CD14-positive monocyte (primary cell): ENCODE data around the gene ST3GAL4. TPM values are rescaled to one million over a fixed set of nuclear protein-coding genes. Genes with fewer than 3 reads are reported as not detected.
A peak's percentile ranks its signal among the peaks of the same experiment; 100 is the strongest.

Experiments used
- DNase-seq, 3 donors: peaks; one replicate each; pipeline ENCODE4 v3.0.0-alpha.2; 2011 to 2022
- H2AFZ ChIP-seq: 2 replicates; pipeline ENCODE4 v1.6.0; 2012; ENCODE audit warnings: mild to moderate bottlenecking, low read depth, low read length, inconsistent platforms; ENCODE audit not compliant: insufficient read depth, poor library complexity, severe bottlenecking
- H3K27ac ChIP-seq, 2 donors: 1 replicate in 1 of 2; 2 replicates in 1 of 2; pipeline ENCODE4 v1.5.1; 2012 to 2013; ENCODE audit warnings: low read length in 2 of 2, control low read depth in 1 of 2, inconsistent platforms in 1 of 2, low read depth in 1 of 2, mild to moderate bottlenecking in 1 of 2
- H3K27me3 ChIP-seq, 2 donors: one replicate each; pipeline versions ENCODE4 v1.6.0 to v1.6.1; 2011 to 2013; ENCODE audit warnings: low read length in 2 of 2; ENCODE audit not compliant: control insufficient read depth in 2 of 2, insufficient read depth in 2 of 2
- H3K36me3 ChIP-seq, 2 donors: replicated peaks in 1 of 2; 1 replicate in 1 of 2; 2 replicates in 1 of 2; pipeline versions ENCODE4 v1.5.1 to v1.6.1; 2012 to 2013; ENCODE audit warnings: low read length in 2 of 2, control low read depth in 1 of 2, inconsistent platforms in 1 of 2, mild to moderate bottlenecking in 1 of 2; ENCODE audit not compliant: insufficient read depth in 2 of 2, control insufficient read depth in 1 of 2
- H3K4me1 ChIP-seq, 2 donors: 1 replicate in 1 of 2; 2 replicates in 1 of 2; pipeline versions ENCODE4 v1.5.1 to v1.6.1; 2012 to 2013; ENCODE audit warnings: low read length in 2 of 2, control low read depth in 1 of 2, inconsistent platforms in 1 of 2, mild to moderate bottlenecking in 1 of 2, moderate library complexity in 1 of 2; ENCODE audit not compliant: insufficient read depth in 2 of 2, control insufficient read depth in 1 of 2
- H3K4me2 ChIP-seq: replicated peaks from 2 replicates; pipeline ENCODE3; 2012; ENCODE audit warnings: low read length, moderate library complexity, mild to moderate bottlenecking; ENCODE audit not compliant: poor library complexity, severe bottlenecking; ENCODE audit errors: extremely low read depth
- H3K4me3 ChIP-seq, 3 experiments: fragments of 200-600 bp in 1 of 3; sonication (generic) in 1 of 3; replicated peaks in 1 of 3; 1 replicate in 2 of 3; 2 replicates in 1 of 3; pipeline ENCODE4 v1.5.1; 2011 to 2013; ENCODE audit warnings: low read length in 3 of 3, mild to moderate bottlenecking in 3 of 3, control low read depth in 2 of 3, low read depth in 2 of 3, inconsistent platforms in 1 of 3, moderate library complexity in 1 of 3
- H3K79me2 ChIP-seq: 2 replicates; pipeline ENCODE4 v1.6.0; 2012; ENCODE audit warnings: mild to moderate bottlenecking, control low read depth, inconsistent platforms, low read length, moderate library complexity; ENCODE audit not compliant: insufficient read depth
- H3K9ac ChIP-seq: 2 replicates; pipeline ENCODE4 v1.6.0; 2017; ENCODE audit warnings: low read length, mild to moderate bottlenecking; ENCODE audit not compliant: insufficient read depth, poor library complexity, severe bottlenecking
- H3K9me3 ChIP-seq, 2 donors: replicated peaks in 1 of 2; 1 replicate in 1 of 2; 2 replicates in 1 of 2; pipeline versions ENCODE4 v1.5.1 to v1.6.1; 2012 to 2013; ENCODE audit warnings: low read length in 2 of 2, control low read depth in 1 of 2; ENCODE audit not compliant: control insufficient read depth in 1 of 2, insufficient read depth in 1 of 2
- H4K20me1 ChIP-seq: 2 replicates; pipeline ENCODE4 v1.6.0; 2012; ENCODE audit warnings: mild to moderate bottlenecking, low read length, control low read depth, moderate library complexity; ENCODE audit not compliant: insufficient read depth
- H3K27ac Mint-ChIP-seq, 7 donors: one replicate each; pipeline ENCODE4 v1.8.0; 2020; ENCODE audit warnings: mild to moderate bottlenecking in 7 of 7, mixed read lengths in 7 of 7, moderate library complexity in 6 of 7, inconsistent platforms in 2 of 7
- H3K27me3 Mint-ChIP-seq, 3 donors: one replicate each; pipeline ENCODE4 v1.8.0; 2021 to 2022; ENCODE audit warnings: low read depth in 3 of 3, mild to moderate bottlenecking in 3 of 3, mixed read lengths in 3 of 3, moderate library complexity in 3 of 3, inconsistent platforms in 1 of 3
- H3K36me3 Mint-ChIP-seq, 2 donors: one replicate each; pipeline ENCODE4 v1.8.0; 2020; ENCODE audit warnings: mixed read lengths in 2 of 2, inconsistent platforms in 1 of 2, mild to moderate bottlenecking in 1 of 2
- H3K4me1 Mint-ChIP-seq: one replicate; pipeline ENCODE4 v1.8.0; 2020; ENCODE audit warnings: mild to moderate bottlenecking, mixed read lengths
- H3K4me3 Mint-ChIP-seq, 2 donors: one replicate each; pipeline ENCODE4 v1.8.0; 2020; ENCODE audit warnings: mild to moderate bottlenecking in 2 of 2, mixed read lengths in 2 of 2, moderate library complexity in 1 of 2
- H3K9me3 Mint-ChIP-seq, 7 donors: one replicate each; pipeline ENCODE4 v1.8.0; 2020 to 2022; ENCODE audit warnings: mixed read lengths in 7 of 7, mild to moderate bottlenecking in 6 of 7, moderate library complexity in 6 of 7, inconsistent platforms in 2 of 7
- WGBS: methylation state at CpG from one replicate; pipeline ENCODE4 v1.1.5; 2013; ENCODE audit warnings: missing lambda C conversion rate; ENCODE audit not compliant: insufficient coverage; 5-methylcytosine and 5-hydroxymethylcytosine counted together
- intact Hi-C, 2 donors: fragments of 100-400 bp; cut with micrococcal nuclease; formaldehyde crosslinking; loops; one replicate each; pipeline versions ENCODE4 v1.15.0 to v1.15.1; 2023
- polyA plus RNA-seq, 3 donors: library from polyadenylated mRNA; depleted of rRNA in 1 of 3; unstranded in 2 of 3; stranded (reverse) in 1 of 3; fragments of 300-500 nt in 2 of 3; fragments of >200 nt in 1 of 3; fragmentation: Illumina TruSeq in 2 of 3; gene quantifications; 1 replicate in 2 of 3; 2 replicates in 1 of 3; pipeline ENCODE4 v1.2.3, GENCODE V29; 2012 to 2021
- TF ChIP-seq, protein P1 (sequence below): fragments of 200-600 bp; IDR thresholded peaks from one replicate; pipeline ENCODE4 v1.8.0; 2022; ENCODE audit warnings: antibody characterized with exemption, mild to moderate bottlenecking

Gene ST3GAL4
- polyA plus RNA-seq, 3 donors: 7.8 to 14.3 (median 10.1) TPM

- Mint-ChIP-seq H3K36me3 (no peaks in the 10 kb centered on the region), H3K4me3 (no peak overlapping the region), H3K27me3 (no peaks in the 10 kb centered on the region), H3K9me3 (no peaks in the 10 kb centered on the region), H3K4me1 (peaks cover 5% of the 10 kb centered on the region), H3K27ac (no peak overlapping the region)
- Histone ChIP-seq H3K36me3 (no peaks in the 10 kb centered on the region), H3K9me3 (no peaks in the 10 kb centered on the region), H3K79me2 (no peaks in the 10 kb centered on the region), H3K27me3 (no peaks in the 10 kb centered on the region), H3K27ac (no peak overlapping the region), H3K9ac (no peak overlapping the region), H2AFZ (no peak overlapping the region), H3K4me3 (no peak overlapping the region), H3K4me1 (peaks cover 4% of the 10 kb centered on the region in 2 donors), H3K4me2 (no peak overlapping the region), H4K20me1 (no peaks in the 10 kb centered on the region)
- TF ChIP-seq, protein P1, sequence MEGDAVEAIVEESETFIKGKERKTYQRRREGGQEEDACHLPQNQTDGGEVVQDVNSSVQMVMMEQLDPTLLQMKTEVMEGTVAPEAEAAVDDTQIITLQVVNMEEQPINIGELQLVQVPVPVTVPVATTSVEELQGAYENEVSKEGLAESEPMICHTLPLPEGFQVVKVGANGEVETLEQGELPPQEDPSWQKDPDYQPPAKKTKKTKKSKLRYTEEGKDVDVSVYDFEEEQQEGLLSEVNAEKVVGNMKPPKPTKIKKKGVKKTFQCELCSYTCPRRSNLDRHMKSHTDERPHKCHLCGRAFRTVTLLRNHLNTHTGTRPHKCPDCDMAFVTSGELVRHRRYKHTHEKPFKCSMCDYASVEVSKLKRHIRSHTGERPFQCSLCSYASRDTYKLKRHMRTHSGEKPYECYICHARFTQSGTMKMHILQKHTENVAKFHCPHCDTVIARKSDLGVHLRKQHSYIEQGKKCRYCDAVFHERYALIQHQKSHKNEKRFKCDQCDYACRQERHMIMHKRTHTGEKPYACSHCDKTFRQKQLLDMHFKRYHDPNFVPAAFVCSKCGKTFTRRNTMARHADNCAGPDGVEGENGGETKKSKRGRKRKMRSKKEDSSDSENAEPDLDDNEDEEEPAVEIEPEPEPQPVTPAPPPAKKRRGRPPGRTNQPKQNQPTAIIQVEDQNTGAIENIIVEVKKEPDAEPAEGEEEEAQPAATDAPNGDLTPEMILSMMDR: no peak
- no peak for DNase-seq
- intact Hi-C loops: loop anchor here (2.0 to 10.0 kb wide), 5 partner anchors 41 to 907 kb away; no protein-coding TSS in a partner anchor
- WGBS: 88% methylated on average over 19 of the region's 22 CpGs
These were observed 84.8 kb downstream of the ST3GAL4 start for GRCh38 chr11:126440276-126440675.

- H3K36me3 Mint-ChIP-seq: no peaks in the 10 kb centered on the region
- intact Hi-C loops: loop anchor here (2.0 to 10.0 kb wide), 5 partner anchors 40 to 906 kb away; no protein-coding TSS in a partner anchor
- WGBS: 16% methylated on average over 13 of the region's 21 CpGs
- no peaks in the 10 kb centered on the region for H3K79me2 ChIP-seq
- H3K9me3 ChIP-seq: no peaks in the 10 kb centered on the region
- no peaks in the 10 kb centered on the region for H3K36me3 ChIP-seq
- H3K27ac Mint-ChIP-seq: peak overlapping the region in 1 of 7 donors; percentile 32
- H2AFZ ChIP-seq: no peak overlapping the region
- peak overlapping the region in 1 of 2 donors; percentile 35 for H3K4me3 Mint-ChIP-seq
- H3K4me2 ChIP-seq: no peak overlapping the region
- no peak overlapping the region for H3K27ac ChIP-seq
- peaks cover 4% of the 10 kb centered on the region in 2 donors for H3K4me1 ChIP-seq
- H3K4me3 ChIP-seq: no peak overlapping the region
- no peaks in the 10 kb centered on the region for H3K27me3 ChIP-seq
- TF ChIP-seq, protein P1: peak; percentile 98
- no peaks in the 10 kb centered on the region for H3K9me3 Mint-ChIP-seq
- no peaks in the 10 kb centered on the region for H4K20me1 ChIP-seq
- no peak overlapping the region for H3K9ac ChIP-seq
- H3K4me1 Mint-ChIP-seq: peaks cover 5% of the 10 kb centered on the region
- peaks cover 0 to 1% (median 0%) of the 10 kb centered on the region in 3 donors for H3K27me3 Mint-ChIP-seq
- DNase-seq: peak; percentile 57 to 72 (median 58)
These were observed 85.5 kb downstream of the ST3GAL4 start for GRCh38 chr11:126440792-126441514.
